ENCODE measurements around the gene CTDNEP1.

DNA sequence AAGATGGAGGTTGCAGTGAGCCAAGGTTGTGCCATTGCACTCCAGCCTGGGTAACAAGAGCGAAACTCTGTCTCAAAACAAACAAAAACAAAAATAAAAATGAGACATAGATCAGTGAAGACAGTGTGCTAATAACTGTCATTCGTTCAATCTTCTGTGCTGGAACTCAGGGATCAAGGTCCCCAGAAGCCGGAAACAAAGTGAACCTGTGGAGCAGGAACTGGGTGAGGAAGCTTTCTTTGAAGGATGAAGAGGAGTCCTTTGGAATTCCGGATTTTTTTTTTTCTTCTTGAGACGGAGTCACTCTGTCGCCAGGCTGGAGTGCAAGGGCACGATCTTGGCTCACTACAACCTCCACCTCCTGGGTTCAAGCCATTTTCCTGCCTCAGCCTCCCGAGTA is 27.9 kb upstream of the CTDNEP1 start:
- TF ChIP-seq, protein P1, sequence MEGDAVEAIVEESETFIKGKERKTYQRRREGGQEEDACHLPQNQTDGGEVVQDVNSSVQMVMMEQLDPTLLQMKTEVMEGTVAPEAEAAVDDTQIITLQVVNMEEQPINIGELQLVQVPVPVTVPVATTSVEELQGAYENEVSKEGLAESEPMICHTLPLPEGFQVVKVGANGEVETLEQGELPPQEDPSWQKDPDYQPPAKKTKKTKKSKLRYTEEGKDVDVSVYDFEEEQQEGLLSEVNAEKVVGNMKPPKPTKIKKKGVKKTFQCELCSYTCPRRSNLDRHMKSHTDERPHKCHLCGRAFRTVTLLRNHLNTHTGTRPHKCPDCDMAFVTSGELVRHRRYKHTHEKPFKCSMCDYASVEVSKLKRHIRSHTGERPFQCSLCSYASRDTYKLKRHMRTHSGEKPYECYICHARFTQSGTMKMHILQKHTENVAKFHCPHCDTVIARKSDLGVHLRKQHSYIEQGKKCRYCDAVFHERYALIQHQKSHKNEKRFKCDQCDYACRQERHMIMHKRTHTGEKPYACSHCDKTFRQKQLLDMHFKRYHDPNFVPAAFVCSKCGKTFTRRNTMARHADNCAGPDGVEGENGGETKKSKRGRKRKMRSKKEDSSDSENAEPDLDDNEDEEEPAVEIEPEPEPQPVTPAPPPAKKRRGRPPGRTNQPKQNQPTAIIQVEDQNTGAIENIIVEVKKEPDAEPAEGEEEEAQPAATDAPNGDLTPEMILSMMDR (IDR thresholded peaks at IDR 0.05; ENCODE audit: borderline replicate concordance, extremely low read depth, low read length, poor library complexity, severe bottlenecking), result no peak
- no peak for TF ChIP-seq EZH2 (IDR thresholded peaks at IDR 0.05; ENCODE audit: borderline replicate concordance, low read depth, low read length, severe bottlenecking)

Data from DND-41 (cell line).